NCI-H82 (cell line): ENCODE data around the gene CALCOCO2.
A peak's percentile ranks its signal among the peaks of the same experiment; 100 is the strongest.
"Not testable (repeated sequence)": the region's sequence is repeated elsewhere in the genome, so short reads cannot be mapped to it uniquely, and the experiment has no call there.

ENCODE experiments used
- DNase-seq: peaks from one replicate; lab custom pipeline; 2025; lab: John Stamatoyannopoulos, UW

Gene CALCOCO2

DNA sequence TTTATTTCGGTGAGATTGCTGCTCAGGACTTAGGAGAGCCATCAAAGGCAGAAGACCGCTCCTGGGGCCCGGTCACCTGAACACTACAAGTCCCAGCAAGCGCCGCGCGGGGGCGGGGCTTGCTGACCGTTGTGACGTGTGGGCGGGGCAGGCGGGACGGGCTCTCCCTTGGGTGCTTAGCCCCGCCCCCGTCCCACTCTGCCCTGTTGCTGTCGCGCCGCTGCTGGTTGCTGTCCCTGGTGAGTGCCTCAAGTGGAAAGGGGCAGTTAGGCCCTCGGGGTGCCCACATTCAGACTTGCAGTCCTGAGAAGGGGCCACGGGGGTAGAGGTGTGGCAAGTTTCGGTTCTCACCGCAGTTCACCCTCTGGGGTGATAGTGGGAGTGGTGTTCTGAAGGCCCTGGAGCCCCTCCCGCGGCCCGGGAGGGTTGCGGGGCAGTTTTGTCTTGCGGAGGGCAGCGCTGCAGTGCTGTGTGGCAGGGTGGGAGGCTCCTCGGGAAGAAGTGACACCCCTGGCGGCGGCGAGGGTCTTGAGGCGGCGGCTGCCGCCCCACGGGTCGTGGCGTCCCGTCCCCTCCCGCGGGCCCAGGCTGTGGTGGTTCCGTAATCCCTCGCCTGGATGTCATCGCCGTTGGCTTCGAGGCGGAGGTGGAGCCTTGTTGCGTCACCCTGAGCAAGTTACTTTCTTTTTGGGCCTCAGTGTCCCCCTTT, at the start of gene CALCOCO2:
CALCOCO2 (plus strand) TSS at position 196 of the 709 bp plus-strand sequence. CDS start 10,673 bp downstream, outside the sequence.
- DNase-seq = peak; percentile 98

GRCh38 chr17:48787828-48788227, 43.0 kb upstream of the CALCOCO2 start:
- no peak for DNase-seq

GRCh38 chr17:48790607-48791127, 40.2 kb upstream of the CALCOCO2 start:
- DNase-seq = no peak

GRCh38 chr17:48791128-48792032, 39.5 kb upstream of the CALCOCO2 start:
- peak; percentile 90 for DNase-seq

DNA sequence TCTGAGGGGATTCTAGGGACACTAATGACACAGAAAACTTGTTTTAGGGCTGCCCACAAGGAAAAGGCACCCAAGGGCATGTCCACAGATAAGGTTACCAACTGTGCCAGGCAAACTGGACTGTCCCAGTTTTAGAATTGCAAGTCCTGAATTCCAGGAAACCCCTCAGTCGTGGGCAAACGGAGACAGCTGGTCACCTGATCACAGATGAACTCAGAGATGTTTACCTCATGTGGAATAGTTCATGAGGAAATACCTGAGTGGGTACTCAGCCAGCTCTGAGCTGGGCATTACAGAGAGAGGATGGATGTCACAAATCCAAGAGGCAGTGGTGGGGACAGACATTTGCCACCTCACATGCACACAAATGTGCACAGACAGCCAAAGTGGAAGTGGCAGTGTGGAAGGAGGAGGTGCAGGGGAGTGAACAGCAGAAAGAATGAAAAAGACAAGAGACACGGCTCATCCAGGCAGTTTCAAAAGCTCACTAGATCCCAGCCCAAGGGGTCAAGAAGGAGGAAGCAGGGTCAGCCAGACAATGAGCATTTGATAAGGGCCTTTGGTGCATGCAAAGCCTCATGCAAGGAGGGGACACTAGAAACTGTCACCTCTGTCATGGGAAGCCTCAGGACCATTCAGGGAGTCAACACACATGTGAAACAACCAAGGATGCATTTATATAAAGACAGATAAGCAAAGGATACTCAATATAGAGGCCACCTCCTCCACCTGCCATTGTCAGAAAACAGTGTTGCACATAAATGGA, 38.6 kb upstream of the CALCOCO2 start:
- DNase-seq = no peak

DNA sequence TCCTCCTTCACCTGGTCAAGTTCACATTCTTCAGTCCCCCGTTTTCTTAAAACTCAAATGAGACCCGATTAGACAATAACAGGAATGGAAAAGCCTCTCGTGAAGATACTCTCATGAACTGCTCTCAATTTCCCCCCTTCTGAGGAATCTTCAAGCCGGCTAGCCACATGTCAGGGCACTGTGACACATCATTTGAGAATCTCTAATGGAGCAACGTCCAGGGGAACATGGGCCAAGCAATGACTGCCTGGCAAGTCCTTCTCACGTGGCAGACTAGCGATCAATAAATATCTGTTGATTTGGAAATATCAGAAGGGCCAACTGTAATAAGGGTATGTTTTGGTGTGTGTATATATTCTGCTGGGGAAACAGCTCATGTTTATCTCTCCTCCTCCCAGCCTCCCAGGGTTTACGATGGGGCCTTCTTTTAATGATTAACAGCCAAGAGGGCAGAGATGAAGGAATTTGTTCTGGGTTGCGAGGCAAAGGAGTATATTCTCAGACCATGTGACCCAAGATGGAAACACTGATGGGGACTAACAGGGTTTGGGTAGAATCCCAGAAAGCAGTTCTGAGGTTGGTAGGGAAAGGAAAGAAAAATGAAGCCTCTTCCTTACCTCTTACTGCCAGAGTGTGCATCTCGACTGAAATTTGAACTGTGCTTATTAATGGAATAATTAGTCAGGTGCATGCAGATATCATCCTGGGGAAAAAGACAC, 35.2 kb upstream of the CALCOCO2 start:
- no peak for DNase-seq

DNA sequence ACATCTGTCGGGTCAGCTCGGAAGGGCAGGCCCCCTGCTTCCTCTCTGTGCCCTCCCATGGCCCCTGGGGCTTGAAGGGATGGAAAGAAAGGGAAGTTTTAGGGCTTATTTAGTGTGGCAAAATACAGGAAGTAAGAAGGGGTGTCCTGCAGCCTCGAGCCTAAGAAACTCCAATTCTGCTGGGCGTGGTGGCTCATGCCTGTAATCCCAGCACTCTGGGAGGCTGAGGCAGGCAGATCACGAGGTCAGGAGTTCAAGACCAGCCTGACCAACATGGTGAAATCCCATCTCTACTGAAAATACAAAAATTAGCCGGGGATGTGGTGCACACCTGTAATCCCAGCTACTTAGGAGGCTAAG, 34.7 kb upstream of the CALCOCO2 start:
- not testable (repeated sequence) for DNase-seq

- no peak for DNase-seq
These were observed 31.6 kb upstream of the CALCOCO2 start for GRCh38 chr17:48799069-48799723.

DNA sequence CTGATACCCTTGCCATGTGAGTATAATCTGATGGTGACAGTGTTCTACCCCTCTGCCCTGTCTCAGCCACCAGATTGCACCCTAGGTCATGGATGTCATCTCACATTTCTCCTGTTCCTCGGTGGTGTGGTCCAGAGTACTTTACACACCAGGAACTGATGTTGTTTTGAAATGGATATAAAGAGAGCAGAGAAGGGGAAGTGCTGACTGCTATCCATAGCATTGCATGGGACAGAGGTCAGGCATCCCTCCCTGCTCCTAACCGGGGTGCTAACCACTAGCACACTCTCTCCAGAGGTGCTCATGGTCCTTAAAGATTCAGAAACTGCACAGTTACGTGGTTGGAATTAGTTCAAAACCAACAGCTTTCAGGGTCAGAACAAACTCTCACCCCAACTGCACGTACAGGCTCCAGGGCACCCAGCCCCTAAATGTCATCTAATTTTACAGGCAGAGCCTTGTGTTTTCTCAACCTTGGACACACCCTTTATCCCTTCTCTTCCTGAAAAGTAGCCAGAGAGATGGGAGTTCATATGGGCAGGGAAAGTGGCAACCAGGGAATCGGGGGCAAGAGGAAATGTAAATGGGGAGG, 30.1 kb upstream of the CALCOCO2 start:
- DNase-seq = no peak

DNA sequence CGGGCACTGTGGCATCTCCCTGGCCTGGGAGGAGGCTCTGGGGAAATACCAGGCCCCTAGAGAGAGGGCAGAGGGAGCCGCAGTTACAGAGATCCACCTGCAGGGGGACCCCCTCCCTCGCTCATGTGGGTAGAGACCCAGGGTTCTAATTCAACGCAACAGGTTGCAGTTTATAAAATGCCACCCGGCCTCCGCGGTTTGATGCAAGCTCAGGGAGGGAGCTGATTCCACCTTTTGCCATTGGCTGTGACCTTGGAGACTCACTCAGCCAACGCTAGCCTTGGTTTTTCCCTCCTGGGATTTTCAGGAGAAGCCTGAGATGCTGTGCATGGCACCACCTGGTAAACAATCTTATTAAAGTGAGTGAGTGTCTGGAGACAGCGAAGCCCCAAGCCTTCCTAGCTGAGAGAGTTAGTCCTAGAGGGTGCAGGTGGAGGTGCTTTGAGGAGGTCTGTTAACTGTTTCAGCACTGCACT, 25.9 kb upstream of the CALCOCO2 start:
- peak; percentile 91 for DNase-seq

DNA sequence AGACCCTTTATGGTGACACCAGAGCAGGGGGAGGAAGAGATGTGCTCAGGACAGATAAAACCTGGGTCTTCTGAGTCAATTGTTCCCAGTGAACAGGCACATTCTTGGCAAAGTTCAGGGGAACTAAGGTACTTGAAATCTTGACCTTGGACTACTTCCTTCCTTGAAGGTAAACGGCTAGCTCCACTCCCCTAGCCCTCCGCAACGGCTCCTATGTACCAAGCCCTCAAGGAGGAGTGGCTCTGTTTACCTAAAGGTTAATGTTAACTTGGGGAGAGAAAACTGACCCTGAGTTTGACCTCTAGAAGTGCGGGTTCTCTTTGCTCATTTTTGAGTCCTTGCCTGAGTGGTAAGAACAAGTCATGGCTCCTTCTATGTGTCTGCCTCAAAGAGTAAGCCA, 21.7 kb upstream of the CALCOCO2 start:
- no peak for DNase-seq

DNA sequence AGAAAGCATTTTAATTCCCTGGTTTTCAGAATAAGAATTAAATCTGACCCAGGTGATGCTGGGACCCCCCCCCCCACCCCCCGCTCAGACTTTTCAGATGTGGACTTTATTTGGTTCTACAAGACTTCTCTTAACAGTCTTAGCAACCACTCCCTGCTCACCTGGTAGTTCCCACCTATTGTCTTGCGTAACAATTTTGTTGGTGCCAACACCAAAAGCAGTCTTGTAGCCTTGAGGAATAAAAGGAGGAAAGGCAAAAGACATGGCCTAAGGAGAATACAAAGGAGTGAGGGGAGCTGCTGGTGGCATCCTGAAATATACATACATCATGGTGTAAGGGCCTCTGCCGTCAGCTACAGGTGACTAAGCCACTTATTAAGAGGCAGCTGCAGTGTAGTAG, 18.8 kb upstream of the CALCOCO2 start:
- peak; percentile 68 for DNase-seq

GRCh38 chr17:48814504-48814903, 16.3 kb upstream of the CALCOCO2 start:
- peak; percentile 79 for DNase-seq

DNA sequence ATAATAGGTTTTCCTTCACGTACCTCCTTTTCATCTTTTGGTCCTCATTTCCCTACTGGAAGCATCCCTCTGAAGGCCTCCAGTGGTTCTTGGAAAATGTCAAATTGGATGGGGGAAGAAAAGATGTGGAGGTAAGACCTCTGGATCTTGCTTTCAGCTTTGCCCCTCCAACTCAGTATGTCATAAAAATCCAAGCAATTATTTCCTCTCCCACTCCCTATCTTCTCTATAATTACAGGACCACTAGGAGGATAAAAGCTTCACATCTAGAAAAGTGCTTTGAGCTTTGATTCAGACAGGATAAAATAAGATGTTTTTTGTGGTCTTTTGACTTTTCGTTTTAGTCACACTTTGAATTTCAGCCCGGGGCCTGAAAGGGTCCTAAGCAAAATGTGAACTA, 15.5 kb upstream of the CALCOCO2 start:
- DNase-seq = no peak

GRCh38 chr17:48816438-48816773, 14.4 kb upstream of the CALCOCO2 start:
- DNase-seq = no peak

- DNase-seq = peak; percentile 99
These were observed 13.9 kb upstream of the CALCOCO2 start, which contains the start of gene TTLL6 for GRCh38 chr17:48816774-48817590. Gene TTLL6 (minus strand): TSS chr17:48817229. CDS start chr17:48817072, 157 bp downstream.

GRCh38 chr17:48818361-48818841, 12.4 kb upstream of the CALCOCO2 start:
- DNase-seq = peak; percentile 57

DNA sequence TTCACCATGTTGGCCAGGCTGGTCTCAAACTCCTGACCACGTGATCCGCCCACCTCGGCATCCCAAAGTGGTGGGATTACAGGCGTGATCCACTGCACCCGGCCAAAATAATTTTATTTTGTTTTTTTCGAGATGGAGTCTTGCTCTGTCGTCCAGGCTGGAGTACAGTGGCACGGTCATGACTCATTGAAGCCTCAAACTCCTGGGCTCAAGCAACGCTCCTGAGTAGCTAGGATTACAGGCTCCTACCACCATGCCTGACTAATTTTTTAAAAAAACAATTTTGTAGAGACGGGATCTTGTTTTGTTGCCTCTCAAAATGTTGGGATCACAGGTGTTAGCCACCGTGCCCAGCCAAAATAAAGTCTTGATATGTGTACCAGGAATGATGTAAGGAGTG, 11.4 kb upstream of the CALCOCO2 start:
- no peak for DNase-seq

GRCh38 chr17:48820936-48821335, 9.9 kb upstream of the CALCOCO2 start:
- not testable (repeated sequence) for DNase-seq
